Measurements from ENCODE around the gene PSORS1C1. TPM values are rescaled to one million over a fixed set of nuclear protein-coding genes. Genes with fewer than 3 reads are reported as not detected.
A peak's percentile ranks its signal among the peaks of the same experiment; 100 is the strongest.

Gene PSORS1C1
- total and polyA plus RNA-seq, 2 experiments from 2014 or later, result 1.4 to 4.6 TPM

DNA sequence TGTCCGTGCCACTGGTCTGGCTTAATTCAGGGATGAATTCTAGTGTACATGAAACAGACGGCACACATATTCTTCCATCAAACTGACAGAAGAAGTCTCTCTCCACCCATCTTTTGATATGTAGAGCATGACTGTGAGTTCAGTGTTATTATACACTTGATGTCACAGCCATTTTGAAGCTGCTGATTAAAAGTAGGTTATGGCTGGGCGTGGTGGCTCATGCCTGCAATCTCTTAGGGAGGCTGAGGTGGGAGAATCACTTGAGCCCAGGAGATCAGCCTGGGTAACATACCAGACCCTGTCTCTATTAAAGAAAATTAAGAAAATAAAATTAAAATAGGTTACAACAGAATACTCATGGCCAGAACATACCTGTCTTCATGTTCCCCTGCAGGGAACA is 22.9 kb upstream of the PSORS1C1 start:
- DNase-seq (ENCODE audit: low spot score), result no peak
- no peaks in the 10 kb centered on the region for H3K9me2 ChIP-seq (replicated peaks; ENCODE audit: insufficient read depth)
- H3K4me1 ChIP-seq (ENCODE audit: insufficient read depth), result peaks cover 8% of the 10 kb centered on the region
- H3K4me3 ChIP-seq, result no peak overlapping the region
- no peaks in the 10 kb centered on the region for H3K27me3 ChIP-seq
- H4K20me1 ChIP-seq (ENCODE audit: insufficient read depth, poor library complexity, severe bottlenecking), result no peaks in the 10 kb centered on the region
- H2AFZ ChIP-seq, result no peak overlapping the region
- H3K9me3 ChIP-seq (ENCODE audit: low read depth), result no peaks in the 10 kb centered on the region
- no peaks in the 10 kb centered on the region for H3K79me2 ChIP-seq
- TF ChIP-seq, protein P1, sequence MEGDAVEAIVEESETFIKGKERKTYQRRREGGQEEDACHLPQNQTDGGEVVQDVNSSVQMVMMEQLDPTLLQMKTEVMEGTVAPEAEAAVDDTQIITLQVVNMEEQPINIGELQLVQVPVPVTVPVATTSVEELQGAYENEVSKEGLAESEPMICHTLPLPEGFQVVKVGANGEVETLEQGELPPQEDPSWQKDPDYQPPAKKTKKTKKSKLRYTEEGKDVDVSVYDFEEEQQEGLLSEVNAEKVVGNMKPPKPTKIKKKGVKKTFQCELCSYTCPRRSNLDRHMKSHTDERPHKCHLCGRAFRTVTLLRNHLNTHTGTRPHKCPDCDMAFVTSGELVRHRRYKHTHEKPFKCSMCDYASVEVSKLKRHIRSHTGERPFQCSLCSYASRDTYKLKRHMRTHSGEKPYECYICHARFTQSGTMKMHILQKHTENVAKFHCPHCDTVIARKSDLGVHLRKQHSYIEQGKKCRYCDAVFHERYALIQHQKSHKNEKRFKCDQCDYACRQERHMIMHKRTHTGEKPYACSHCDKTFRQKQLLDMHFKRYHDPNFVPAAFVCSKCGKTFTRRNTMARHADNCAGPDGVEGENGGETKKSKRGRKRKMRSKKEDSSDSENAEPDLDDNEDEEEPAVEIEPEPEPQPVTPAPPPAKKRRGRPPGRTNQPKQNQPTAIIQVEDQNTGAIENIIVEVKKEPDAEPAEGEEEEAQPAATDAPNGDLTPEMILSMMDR (IDR thresholded peaks at IDR 0.05; ENCODE audit: poor library complexity), result no peak
- H3K36me3 ChIP-seq (replicated peaks; ENCODE audit: insufficient read depth, low read depth), result no peaks in the 10 kb centered on the region
- no peak overlapping the region for H3K27ac ChIP-seq
- H3K4me2 ChIP-seq, result no peak overlapping the region
- 44% methylated on average over 3 of the region's 3 CpGs for WGBS (ENCODE audit: low lambda C conversion rate, missing lambda C conversion rate)

DNA sequence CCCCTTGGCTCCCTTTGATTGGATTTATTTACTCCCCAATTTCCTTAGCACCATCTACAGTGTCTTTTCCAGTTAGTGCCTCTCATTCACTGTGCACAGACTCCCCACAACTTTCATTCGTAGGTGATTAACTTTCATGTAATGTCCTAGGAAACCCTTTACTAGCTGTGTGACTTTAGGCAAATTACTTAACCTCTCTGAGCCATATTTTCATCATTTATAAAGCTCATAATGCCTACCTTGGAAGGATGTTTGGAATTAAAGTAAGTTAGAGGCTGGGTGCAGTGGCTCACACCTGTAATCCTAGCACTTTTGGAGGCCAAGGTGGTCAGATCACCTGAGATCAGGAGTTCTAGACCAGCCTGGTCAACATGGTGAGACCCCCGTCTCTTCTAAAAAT is 22.4 kb upstream of the PSORS1C1 start:
- Histone ChIP-seq H3K27me3 (no peaks in the 10 kb centered on the region), H3K79me2 (no peaks in the 10 kb centered on the region), H4K20me1 (ENCODE audit: insufficient read depth, poor library complexity, severe bottlenecking) (no peaks in the 10 kb centered on the region), H3K27ac (no peak overlapping the region), H3K9me2 (replicated peaks; ENCODE audit: insufficient read depth) (no peaks in the 10 kb centered on the region), H2AFZ (no peak overlapping the region), H3K36me3 (replicated peaks; ENCODE audit: insufficient read depth, low read depth) (no peaks in the 10 kb centered on the region), H3K4me3 (no peak overlapping the region), H3K9me3 (ENCODE audit: low read depth) (no peaks in the 10 kb centered on the region), H3K4me2 (no peak overlapping the region), H3K4me1 (ENCODE audit: insufficient read depth) (peaks cover 4% of the 10 kb centered on the region)
- TF ChIP-seq EZH2phosphoT487 (IDR thresholded peaks at IDR 0.05; ENCODE audit: low read depth, severe bottlenecking, unreplicated experiment), result no peak
- TF ChIP-seq EZH2 (IDR thresholded peaks at IDR 0.05; ENCODE audit: borderline replicate concordance), result no peak
- TF ChIP-seq, protein P1 (IDR thresholded peaks at IDR 0.05; ENCODE audit: poor library complexity), result no peak
- WGBS (ENCODE audit: low lambda C conversion rate, missing lambda C conversion rate), result 98% methylated on average over 2 of the region's 2 CpGs
- DNase-seq (ENCODE audit: low spot score), result no peak

DNA sequence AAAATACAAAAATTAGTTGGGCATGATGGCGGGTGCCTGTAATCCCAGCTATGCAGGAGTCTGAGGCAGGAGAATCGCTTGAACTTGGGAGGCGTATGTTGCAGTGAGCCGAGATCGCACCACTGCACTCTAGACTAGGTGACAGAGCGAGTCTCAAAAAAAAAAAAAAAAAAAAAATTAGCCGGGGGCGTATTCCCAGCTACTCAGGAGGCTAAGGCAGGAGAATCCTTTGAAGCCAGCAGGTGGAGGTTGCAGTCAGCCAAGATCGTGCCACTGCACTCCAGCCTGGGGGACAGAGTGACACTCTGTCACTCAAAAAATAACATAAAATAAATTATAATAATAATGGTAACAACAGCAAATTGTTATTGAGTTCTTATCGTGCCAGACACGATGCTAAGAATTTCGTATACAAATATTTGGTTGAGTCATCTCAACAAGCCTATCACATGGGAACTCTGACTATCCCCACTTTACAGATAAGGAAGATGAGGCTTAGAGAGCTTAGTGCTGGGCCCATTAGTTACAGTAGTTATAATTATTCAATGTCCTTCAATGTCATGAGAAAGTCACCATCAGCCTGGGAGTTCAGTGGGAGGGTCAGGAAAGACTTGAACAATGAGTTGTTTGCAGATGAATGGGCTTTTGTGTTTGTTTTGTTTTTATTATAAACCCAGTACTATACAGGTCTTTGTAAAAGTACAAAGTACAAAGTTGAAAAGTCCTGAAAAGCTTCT is 21.7 kb upstream of the PSORS1C1 start:
- Histone ChIP-seq H2AFZ (no peak overlapping the region), H3K36me3 (replicated peaks; ENCODE audit: insufficient read depth, low read depth) (no peaks in the 10 kb centered on the region), H3K9me3 (ENCODE audit: low read depth) (no peaks in the 10 kb centered on the region), H3K9me2 (replicated peaks; ENCODE audit: insufficient read depth) (no peaks in the 10 kb centered on the region), H3K79me2 (no peaks in the 10 kb centered on the region), H3K4me3 (no peak overlapping the region), H3K4me1 (ENCODE audit: insufficient read depth) (peaks cover 3% of the 10 kb centered on the region), H4K20me1 (ENCODE audit: insufficient read depth, poor library complexity, severe bottlenecking) (no peaks in the 10 kb centered on the region), H3K27ac (peak overlapping the region; percentile 18), H3K4me2 (no peak overlapping the region), H3K27me3 (no peaks in the 10 kb centered on the region)
- no peak for DNase-seq (ENCODE audit: low spot score)
- TF ChIP-seq EZH2 (IDR thresholded peaks at IDR 0.05; ENCODE audit: borderline replicate concordance), result no peak
- TF ChIP-seq, protein P1 (IDR thresholded peaks at IDR 0.05; ENCODE audit: poor library complexity), result no peak
- no peak for TF ChIP-seq EZH2phosphoT487 (IDR thresholded peaks at IDR 0.05; ENCODE audit: low read depth, severe bottlenecking, unreplicated experiment)
- WGBS (ENCODE audit: low lambda C conversion rate, missing lambda C conversion rate), result 73% methylated on average over 12 of the region's 12 CpGs
